ENCODE measurements around the gene ESPNL.
"Not testable (repeated sequence)": the region's sequence is repeated elsewhere in the genome, so short reads cannot be mapped to it uniquely, and the experiment has no call there.

Gene ESPNL

GRCh38 chr2:238171072-238171431, 70.9 kb downstream of the ESPNL start:
- DNase-seq (ENCODE audit: low read depth): not testable (repeated sequence)

GRCh38 chr2:238171575-238172187, 71.5 kb downstream of the ESPNL start:
- no peak for DNase-seq (ENCODE audit: low read depth)

- DNase-seq (ENCODE audit: low read depth): no peak
Observed at GRCh38 chr2:238172439-238172838, 72.3 kb downstream of the ESPNL start.

GRCh38 chr2:238173692-238174091, 73.6 kb downstream of the ESPNL start:
- DNase-seq (ENCODE audit: low read depth): no peak

GRCh38 chr2:238174291-238174690, 74.2 kb downstream of the ESPNL start:
- no peak for DNase-seq (ENCODE audit: low read depth)

GRCh38 chr2:238174701-238175100, 74.6 kb downstream of the ESPNL start:
- DNase-seq (ENCODE audit: low read depth): no peak

GRCh38 chr2:238176613-238177012, 76.5 kb downstream of the ESPNL start:
- DNase-seq (ENCODE audit: low read depth): no peak

- no peak for DNase-seq (ENCODE audit: low read depth)
Observed at GRCh38 chr2:238180554-238180953, 80.4 kb downstream of the ESPNL start.

- DNase-seq (ENCODE audit: low read depth): no peak
Observed at GRCh38 chr2:238182362-238182761, 82.2 kb downstream of the ESPNL start.

Data from stromal cell of bone marrow (primary cell).